K562 (cell line): Measurements from ENCODE around the gene STT3B. TPM values are rescaled to one million over a fixed set of nuclear protein-coding genes. Genes with fewer than 3 reads are reported as not detected.

Experiments
- CHD4 ChIP-seq: fragments of 200-600 bp; sonication (generic); IDR thresholded peaks from 3 replicates; pipeline ENCODE4 v1.6.1; 2012; ENCODE audit warnings: low read depth, mild to moderate bottlenecking, mixed read lengths, low read length, inconsistent platforms; ENCODE audit not compliant: insufficient read depth, insufficient replicate concordance, poor library complexity, severe bottlenecking
- CSDE1 ChIP-seq, 2 experiments: fragments of 450-650 bp; IDR thresholded peaks; 2 replicates each; pipeline ENCODE4 v1.6.1; 2016; ENCODE audit warnings: mild to moderate bottlenecking in 1 of 2
- DACH1 ChIP-seq: fragments of 450-650 bp; IDR thresholded peaks from 2 replicates; pipeline ENCODE4 v1.6.1; 2018; ENCODE audit not compliant: partially characterized antibody
- ELF1 ChIP-seq: fragments of 200-800 bp; sonication (Bioruptor generic); IDR thresholded peaks from 2 replicates; pipeline ENCODE4 v1.6.1; 2016; ENCODE audit warnings: missing genetic modification characterization, missing compliant biosample characterization
- FOXJ2 ChIP-seq: fragments of 200-800 bp; sonication (Bioruptor generic); IDR thresholded peaks from 2 replicates; pipeline ENCODE4 v1.6.1; 2016; ENCODE audit warnings: missing genetic modification characterization, missing compliant biosample characterization
- FUS ChIP-seq: fragments of 200-400 bp; formaldehyde crosslinking; optimal IDR thresholded peaks from 2 replicates; pipeline ENCODE3; 2017; ENCODE audit warnings: low read depth, low read length
- HNRNPUL1 ChIP-seq: fragments of 200-400 bp; formaldehyde crosslinking; IDR thresholded peaks from 2 replicates; pipeline ENCODE4 v1.6.1; 2017; ENCODE audit warnings: low read length
- POLR3G ChIP-seq: IDR thresholded peaks from 2 replicates; pipeline ENCODE4 v1.6.1; 2011; ENCODE audit not compliant: insufficient read length, insufficient replicate concordance; ENCODE audit errors: extremely low read depth
- SNRNP70 ChIP-seq: fragments of 200-400 bp; formaldehyde crosslinking; optimal IDR thresholded peaks from 2 replicates; pipeline ENCODE3; 2017; ENCODE audit warnings: low read depth, low read length
- ZKSCAN8 ChIP-seq: fragments of 200-800 bp; sonication (Bioruptor generic); IDR thresholded peaks from 2 replicates; pipeline ENCODE4 v1.6.1; 2016; ENCODE audit warnings: missing genetic modification characterization, missing compliant biosample characterization
- ZNF780A ChIP-seq: fragments of 250-450 bp; sonication (Bioruptor Pico); IDR thresholded peaks from 2 replicates; pipeline ENCODE4 v1.5.0; 2021; ENCODE audit warnings: mild to moderate bottlenecking
- polyA plus RNA-seq, 8 experiments: library from polyadenylated mRNA; depleted of rRNA in 4 of 8; stranded (reverse) in 5 of 8; unstranded in 3 of 8; fragments of >200 nt; fragmentation: Nextera tagmentation in 2 of 8; fragmentation: Illumina TruSeq in 1 of 8; extraction: Ambion mirVana in 2 of 8; extraction: Trizol in 1 of 8; gene quantifications; 2 replicates each; pipeline versions ENCODE4 v1.2.1 to v1.2.3, GENCODE V29; 2011 to 2014; ENCODE audit warnings: inconsistent platforms in 1 of 8, missing spikeins in 1 of 8
- total RNA-seq, 7 experiments: library from RNA; depleted of rRNA in 6 of 7; stranded (reverse); fragments of >200 nt in 6 of 7; fragmentation: Illumina TruSeq in 2 of 7; extraction: Trizol in 2 of 7; gene quantifications; 2 replicates each; pipeline versions ENCODE4 v1.2.1 to v1.2.3, GENCODE V29; 2011 to 2021; ENCODE audit warnings: low replicate concordance in 1 of 7
- TF ChIP-seq, protein P1 (sequence below): fragments of 250-450 bp; sonication (Bioruptor Pico); IDR thresholded peaks from 2 replicates; pipeline ENCODE4 v1.8.0; 2022; ENCODE audit warnings: inconsistent platforms, mild to moderate bottlenecking, moderate library complexity, borderline replicate concordance
- TF ChIP-seq, protein P2 (sequence below), 2 experiments: fragments of 450-650 bp in 1 of 2; IDR thresholded peaks; 2 replicates each; pipeline ENCODE4 v1.6.1; 2011 to 2017; ENCODE audit warnings: low read depth in 2 of 2, antibody characterized with exemption in 1 of 2, borderline replicate concordance in 1 of 2, low read length in 1 of 2, mild to moderate bottlenecking in 1 of 2, mixed read lengths in 1 of 2; ENCODE audit not compliant: control insufficient read depth in 1 of 2
- TF ChIP-seq, protein P3 (sequence below): fragments of 250-450 bp; sonication (Bioruptor Pico); IDR thresholded peaks from 2 replicates; pipeline ENCODE4 v1.8.0; 2022; ENCODE audit warnings: moderate library complexity, mild to moderate bottlenecking, inconsistent platforms
- TF ChIP-seq, protein P4 (sequence below): fragments of 450-650 bp; IDR thresholded peaks from 2 replicates; pipeline ENCODE4 v1.6.1; 2016; ENCODE audit warnings: low read depth, mild to moderate bottlenecking, moderate library complexity
- TF ChIP-seq, protein P5 (sequence below): sonication (generic); formaldehyde crosslinking; IDR thresholded peaks from 2 replicates; pipeline ENCODE4 v1.8.0; 2022; ENCODE audit warnings: mild to moderate bottlenecking, missing genetic modification reagents

The STT3B gene
- total and polyA plus RNA-seq, 9 of the 15 experiments (the other 6 are each of a cell fraction or from before 2014, with no cell fraction given), result 22.4 to 147 (median 100) TPM

DNA sequence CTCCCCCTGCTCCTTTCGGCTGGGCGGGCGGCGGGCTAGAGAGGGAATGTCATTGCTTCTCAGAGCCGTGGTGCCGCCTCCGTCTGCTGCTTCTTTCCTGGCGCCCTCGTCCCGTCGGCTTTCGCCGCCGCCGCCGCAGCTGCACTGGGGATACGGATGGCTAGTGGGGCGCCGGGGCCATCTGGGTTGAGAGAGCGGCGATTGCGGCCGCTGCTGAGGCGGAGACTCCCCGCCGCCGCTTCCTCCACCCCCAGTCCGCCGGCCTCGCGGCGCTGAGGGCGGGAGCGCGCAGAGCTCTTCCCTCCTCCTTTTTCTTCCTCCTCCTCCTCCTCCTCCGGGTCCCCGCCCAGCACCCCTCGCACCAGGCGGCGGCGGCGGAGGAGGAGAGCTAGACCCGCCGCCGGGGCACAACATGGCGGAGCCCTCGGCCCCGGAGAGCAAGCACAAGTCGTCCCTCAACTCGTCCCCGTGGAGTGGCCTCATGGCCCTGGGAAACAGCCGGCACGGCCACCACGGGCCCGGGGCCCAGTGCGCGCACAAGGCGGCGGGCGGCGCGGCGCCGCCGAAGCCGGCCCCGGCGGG is at the start of gene STT3B (continued):
- TF ChIP-seq, protein P1, sequence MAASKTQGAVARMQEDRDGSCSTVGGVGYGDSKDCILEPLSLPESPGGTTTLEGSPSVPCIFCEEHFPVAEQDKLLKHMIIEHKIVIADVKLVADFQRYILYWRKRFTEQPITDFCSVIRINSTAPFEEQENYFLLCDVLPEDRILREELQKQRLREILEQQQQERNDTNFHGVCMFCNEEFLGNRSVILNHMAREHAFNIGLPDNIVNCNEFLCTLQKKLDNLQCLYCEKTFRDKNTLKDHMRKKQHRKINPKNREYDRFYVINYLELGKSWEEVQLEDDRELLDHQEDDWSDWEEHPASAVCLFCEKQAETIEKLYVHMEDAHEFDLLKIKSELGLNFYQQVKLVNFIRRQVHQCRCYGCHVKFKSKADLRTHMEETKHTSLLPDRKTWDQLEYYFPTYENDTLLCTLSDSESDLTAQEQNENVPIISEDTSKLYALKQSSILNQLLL (CRISPR knock-in tag), result no peak
- TF ChIP-seq, protein P2, sequence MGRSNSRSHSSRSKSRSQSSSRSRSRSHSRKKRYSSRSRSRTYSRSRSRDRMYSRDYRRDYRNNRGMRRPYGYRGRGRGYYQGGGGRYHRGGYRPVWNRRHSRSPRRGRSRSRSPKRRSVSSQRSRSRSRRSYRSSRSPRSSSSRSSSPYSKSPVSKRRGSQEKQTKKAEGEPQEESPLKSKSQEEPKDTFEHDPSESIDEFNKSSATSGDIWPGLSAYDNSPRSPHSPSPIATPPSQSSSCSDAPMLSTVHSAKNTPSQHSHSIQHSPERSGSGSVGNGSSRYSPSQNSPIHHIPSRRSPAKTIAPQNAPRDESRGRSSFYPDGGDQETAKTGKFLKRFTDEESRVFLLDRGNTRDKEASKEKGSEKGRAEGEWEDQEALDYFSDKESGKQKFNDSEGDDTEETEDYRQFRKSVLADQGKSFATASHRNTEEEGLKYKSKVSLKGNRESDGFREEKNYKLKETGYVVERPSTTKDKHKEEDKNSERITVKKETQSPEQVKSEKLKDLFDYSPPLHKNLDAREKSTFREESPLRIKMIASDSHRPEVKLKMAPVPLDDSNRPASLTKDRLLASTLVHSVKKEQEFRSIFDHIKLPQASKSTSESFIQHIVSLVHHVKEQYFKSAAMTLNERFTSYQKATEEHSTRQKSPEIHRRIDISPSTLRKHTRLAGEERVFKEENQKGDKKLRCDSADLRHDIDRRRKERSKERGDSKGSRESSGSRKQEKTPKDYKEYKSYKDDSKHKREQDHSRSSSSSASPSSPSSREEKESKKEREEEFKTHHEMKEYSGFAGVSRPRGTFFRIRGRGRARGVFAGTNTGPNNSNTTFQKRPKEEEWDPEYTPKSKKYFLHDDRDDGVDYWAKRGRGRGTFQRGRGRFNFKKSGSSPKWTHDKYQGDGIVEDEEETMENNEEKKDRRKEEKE (IDR thresholded peaks at IDR 0.05; ENCODE audit: borderline replicate concordance in 1 of 2, control insufficient read depth in 1 of 2, low read depth in 2 of 2, low read length in 1 of 2), result no peak
- TF ChIP-seq, protein P3, sequence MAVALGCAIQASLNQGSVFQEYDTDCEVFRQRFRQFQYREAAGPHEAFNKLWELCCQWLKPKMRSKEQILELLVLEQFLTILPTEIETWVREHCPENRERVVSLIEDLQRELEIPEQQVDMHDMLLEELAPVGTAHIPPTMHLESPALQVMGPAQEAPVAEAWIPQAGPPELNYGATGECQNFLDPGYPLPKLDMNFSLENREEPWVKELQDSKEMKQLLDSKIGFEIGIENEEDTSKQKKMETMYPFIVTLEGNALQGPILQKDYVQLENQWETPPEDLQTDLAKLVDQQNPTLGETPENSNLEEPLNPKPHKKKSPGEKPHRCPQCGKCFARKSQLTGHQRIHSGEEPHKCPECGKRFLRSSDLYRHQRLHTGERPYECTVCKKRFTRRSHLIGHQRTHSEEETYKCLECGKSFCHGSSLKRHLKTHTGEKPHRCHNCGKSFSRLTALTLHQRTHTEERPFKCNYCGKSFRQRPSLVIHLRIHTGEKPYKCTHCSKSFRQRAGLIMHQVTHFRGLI (CRISPR knock-in tag), result no peak
- TF ChIP-seq DACH1 (no peak), SNRNP70 (no peak), HNRNPUL1 (no peak), ELF1 (tag) (no peak), FOXJ2 (tag) (no peak), ZNF780A (no peak), FUS (peak; percentile 26), POLR3G (no peak), ZKSCAN8 (no peak), CHD4 (no peak), CSDE1 (IDR thresholded peaks at IDR 0.05) (no peak)
- TF ChIP-seq, protein P4, sequence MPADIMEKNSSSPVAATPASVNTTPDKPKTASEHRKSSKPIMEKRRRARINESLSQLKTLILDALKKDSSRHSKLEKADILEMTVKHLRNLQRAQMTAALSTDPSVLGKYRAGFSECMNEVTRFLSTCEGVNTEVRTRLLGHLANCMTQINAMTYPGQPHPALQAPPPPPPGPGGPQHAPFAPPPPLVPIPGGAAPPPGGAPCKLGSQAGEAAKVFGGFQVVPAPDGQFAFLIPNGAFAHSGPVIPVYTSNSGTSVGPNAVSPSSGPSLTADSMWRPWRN, result no peak
- TF ChIP-seq, protein P5, sequence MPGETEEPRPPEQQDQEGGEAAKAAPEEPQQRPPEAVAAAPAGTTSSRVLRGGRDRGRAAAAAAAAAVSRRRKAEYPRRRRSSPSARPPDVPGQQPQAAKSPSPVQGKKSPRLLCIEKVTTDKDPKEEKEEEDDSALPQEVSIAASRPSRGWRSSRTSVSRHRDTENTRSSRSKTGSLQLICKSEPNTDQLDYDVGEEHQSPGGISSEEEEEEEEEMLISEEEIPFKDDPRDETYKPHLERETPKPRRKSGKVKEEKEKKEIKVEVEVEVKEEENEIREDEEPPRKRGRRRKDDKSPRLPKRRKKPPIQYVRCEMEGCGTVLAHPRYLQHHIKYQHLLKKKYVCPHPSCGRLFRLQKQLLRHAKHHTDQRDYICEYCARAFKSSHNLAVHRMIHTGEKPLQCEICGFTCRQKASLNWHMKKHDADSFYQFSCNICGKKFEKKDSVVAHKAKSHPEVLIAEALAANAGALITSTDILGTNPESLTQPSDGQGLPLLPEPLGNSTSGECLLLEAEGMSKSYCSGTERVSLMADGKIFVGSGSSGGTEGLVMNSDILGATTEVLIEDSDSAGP, result no peak
